Measurements from ENCODE around the gene ACR. TPM values are rescaled to one million over a fixed set of nuclear protein-coding genes. Genes with fewer than 3 reads are reported as not detected.

ACR gene
- total and polyA plus RNA-seq, 2 of the 13 experiments (the other 11 are each of a cell fraction or from before 2014, with no cell fraction given), result 0.15 TPM; not detected in 1

DNA sequence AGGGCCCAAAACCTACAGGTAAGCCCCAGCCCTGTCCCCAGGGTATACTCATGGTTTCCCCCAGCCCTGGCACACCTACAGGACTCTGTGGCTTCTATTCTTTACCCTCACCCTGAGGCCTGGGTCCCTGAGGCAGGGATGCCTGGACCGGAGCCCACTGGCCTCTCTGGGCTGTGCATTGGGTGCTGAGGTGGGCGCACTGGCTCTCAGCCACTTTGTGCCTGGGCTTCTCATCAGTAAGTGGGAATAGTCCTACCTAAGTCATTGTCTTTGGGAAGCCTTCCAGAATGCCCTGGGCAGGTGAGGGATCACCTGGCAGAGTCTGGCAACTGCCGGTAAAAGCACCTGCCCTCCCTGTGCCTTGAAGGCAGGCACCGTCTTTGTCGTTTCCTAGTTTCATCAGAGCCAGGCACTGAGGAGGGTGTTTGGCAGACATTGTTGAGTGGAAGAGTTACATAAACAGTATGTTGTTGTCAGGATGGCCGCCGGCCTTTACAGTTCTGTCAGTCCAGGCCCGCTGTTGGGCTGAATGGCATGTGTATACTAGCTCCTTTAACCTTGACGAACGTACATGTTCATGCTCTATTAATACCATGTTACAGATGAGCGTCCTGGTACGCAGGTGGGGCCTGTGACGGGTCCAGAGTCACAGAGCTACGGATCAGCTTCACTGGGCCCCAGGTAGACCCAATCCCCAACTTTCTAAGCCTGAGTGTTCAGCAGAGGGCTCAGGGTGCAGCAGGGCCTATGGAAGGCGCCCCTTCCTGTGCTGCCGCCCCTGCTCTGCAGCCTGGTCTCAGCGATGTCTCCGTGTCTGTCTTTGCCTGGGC, 42.4 kb upstream of the ACR start:
- H3K27me3 ChIP-seq (ENCODE audit: control insufficient read depth in 1 of 2, insufficient read depth in 2 of 2, low read length in 2 of 2), result no peaks in the 10 kb centered on the region
- ChIA-PET POLR2A (no interaction called here), CTCF (ENCODE audit: low intra/inter-chr PET ratio, low total read pairs) (no interaction called here)
- no peaks in the 10 kb centered on the region for H3K36me3 ChIP-seq (replicated peaks in 1 of 2; ENCODE audit: control insufficient read depth in 1 of 2, insufficient read depth in 2 of 2, low read length in 2 of 2)
- WGBS (ENCODE audit: low lambda C conversion rate), result 93% methylated on average over 13 of the region's 18 CpGs
- H4K20me1 ChIP-seq (ENCODE audit: insufficient read depth, low read length), result no peaks in the 10 kb centered on the region
- in situ Hi-C loops (cut with HindIII; ENCODE audit: extremely low pct_ligation_motif_present, low pct_unique_long_range_greater_than_20kb), result loop anchor here (5.0 kb wide), 2 partner anchors 68 to 113 kb away; partner anchors contain the start of genes ARSA and CHKB
- DNase-seq (ENCODE audit: low spot score) (no peak), ATAC-seq (no peak), FAIRE-seq (no peak)
- H3K27ac ChIP-seq (ENCODE audit: extremely low read length, insufficient read depth, low read length), result no peak overlapping the region
- H3K9ac ChIP-seq (ENCODE audit: insufficient read depth, low read depth, low read length), result no peak overlapping the region
- intact Hi-C loops (cut with micrococcal nuclease; ENCODE audit: unreplicated experiment), result no loop called here
- TF ChIP-seq AGO1 (IDR thresholded peaks at IDR 0.05; ENCODE audit: low read depth, low read length, poor library complexity, severe bottlenecking) (no peak), ARID4A (CRISPR knock-in tag; IDR thresholded peaks at IDR 0.05; ENCODE audit: borderline replicate concordance) (0 out of 2 replicates have a peak, but pooled peaks have one; percentile 2)
- peaks cover 29% of the 10 kb centered on the region for H3K4me1 ChIP-seq (ENCODE audit: insufficient read depth, low read length)
- H2AFZ ChIP-seq (ENCODE audit: low read length), result no peak overlapping the region
- no TSS peak for BruUV-seq (replicated peaks)
- no peak overlapping the region for H3K4me2 ChIP-seq (ENCODE audit: low read depth, low read length)
- H3K9me3 ChIP-seq (ENCODE audit: low read length), result no peaks in the 10 kb centered on the region
- H3K79me2 ChIP-seq (ENCODE audit: insufficient read depth, low read length), result peaks cover 17% of the 10 kb centered on the region
- no peak overlapping the region for H3K4me3 ChIP-seq (replicated peaks in 1 of 3; ENCODE audit: insufficient read depth in 1 of 3, low read depth in 2 of 3, low read length in 3 of 3)

Measured in HepG2 (cell line).